ENCODE data around the gene ABO.
"Not testable (repeated sequence)": the region's sequence is repeated elsewhere in the genome, so short reads cannot be mapped to it uniquely, and the experiment has no call there.

The ABO gene

GRCh38 chr9:133262226-133262625 lies 12.8 kb downstream of the ABO start:
- DNase-seq (ENCODE audit: low spot score), result no peak

GRCh38 chr9:133261753-133262120 lies 13.3 kb downstream of the ABO start:
- no peak for DNase-seq (ENCODE audit: low spot score)

DNA sequence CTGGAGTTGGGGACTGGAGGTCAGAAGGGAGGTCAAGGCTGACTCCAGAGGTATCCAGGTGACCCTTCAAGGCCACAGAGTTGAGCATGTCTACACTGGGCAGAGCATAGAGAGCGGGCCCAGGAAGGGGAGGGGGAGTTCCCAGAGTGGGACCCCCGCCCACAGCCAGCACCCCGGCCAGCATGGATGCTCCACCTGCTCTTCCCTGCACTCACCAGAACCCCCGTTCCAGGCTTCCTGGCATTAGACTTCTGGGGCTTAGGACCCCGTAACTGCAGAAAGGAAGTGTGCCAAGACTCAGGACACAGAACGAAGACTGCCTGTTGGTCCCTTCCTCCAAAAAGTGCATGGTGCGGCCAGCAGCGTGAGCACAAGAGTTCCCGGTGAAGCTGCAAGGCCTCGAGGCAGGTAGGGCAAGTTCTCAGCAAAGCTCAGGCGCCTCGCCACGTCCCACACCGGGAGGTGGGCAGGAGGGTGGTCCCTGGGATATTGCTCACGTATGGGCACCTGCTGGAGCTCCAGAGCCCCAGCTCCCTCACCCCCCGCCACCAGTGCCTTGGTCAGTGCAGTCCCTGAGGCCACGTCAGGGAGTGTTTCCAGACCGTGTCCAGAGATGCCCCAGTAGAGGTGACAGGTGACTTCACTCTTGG lies 13.8 kb downstream of the ABO start:
- DNase-seq (ENCODE audit: low spot score), result no peak

- no peak for DNase-seq (ENCODE audit: low spot score)
Observed at GRCh38 chr9:133260334-133261102, 14.5 kb downstream of the ABO start.

DNA sequence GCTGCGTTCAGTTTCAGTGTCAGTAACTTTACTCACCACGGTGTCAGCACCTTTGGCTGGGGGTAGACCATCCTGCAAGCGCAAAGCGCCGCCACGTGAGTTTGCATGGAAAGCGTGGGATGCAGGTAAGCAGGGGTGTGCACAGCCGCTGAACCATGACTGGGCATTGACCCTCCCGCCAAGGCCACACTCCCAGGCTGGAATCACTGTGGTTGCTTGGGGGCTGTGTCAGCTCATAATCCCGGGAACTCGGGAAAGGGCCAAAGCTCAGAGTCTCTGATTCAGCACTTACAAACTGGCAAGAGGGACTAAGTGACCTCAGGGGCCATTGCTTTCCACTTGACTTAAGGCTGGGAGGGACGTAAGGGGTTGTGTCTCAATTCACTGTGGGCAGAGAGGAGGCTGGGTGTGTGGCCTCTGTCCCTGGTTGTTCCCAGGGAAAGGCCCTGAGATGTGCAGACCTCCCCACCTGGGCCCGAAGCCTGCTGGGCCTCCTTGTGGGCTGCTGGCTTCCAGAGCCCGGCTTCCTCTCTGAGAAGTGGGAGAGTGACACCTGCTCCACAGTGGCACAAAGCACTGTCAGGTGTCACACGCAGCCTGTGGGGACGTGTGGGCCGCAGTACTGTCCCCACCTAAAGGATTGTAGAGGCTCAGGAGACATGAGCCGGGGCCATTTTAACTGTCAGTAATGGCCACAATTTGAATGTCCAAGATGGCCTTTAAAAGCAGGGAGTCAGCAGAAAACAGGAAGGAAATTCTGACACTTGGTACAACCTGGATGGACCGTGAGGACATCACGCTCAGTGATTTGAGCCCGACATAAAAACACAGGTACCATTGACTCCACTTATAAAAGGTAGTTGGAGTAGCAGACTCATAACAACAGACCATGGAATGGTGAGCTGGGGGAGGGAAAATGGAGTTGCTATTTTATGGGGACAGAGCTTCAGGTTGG lies 16.7 kb downstream of the ABO start:
- no peak for DNase-seq (ENCODE audit: low spot score)

DNA sequence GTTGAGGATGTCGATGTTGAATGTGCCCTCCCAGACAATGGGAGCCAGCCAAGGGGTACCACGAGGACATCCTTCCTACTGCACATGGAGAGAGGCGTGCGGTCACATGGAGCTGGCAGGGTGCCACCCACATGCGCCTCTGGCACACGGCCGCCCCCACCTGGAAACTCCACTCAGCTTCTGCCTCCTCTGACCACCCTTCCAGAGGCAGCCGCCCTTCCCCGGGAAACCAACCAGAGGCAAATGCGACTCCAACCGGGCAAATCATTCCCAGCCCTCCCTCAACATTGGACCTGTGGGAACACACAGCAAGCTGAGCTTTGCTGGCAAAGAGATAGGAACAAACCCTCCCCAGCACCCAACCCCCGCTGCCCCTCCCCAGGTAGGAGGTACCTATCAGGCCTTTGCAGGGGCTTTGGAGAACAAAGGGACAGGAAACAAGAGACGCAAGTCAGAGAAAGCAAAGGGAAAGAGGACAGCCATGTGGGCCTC lies 17.5 kb downstream of the ABO start:
- DNase-seq (ENCODE audit: low spot score), result no peak

GRCh38 chr9:133256686-133257091 lies 18.3 kb downstream of the ABO start:
- DNase-seq (ENCODE audit: low spot score), result no peak

- DNase-seq (ENCODE audit: low spot score), result no peak
Observed at GRCh38 chr9:133256136-133256461, 18.9 kb downstream of the ABO start.

GRCh38 chr9:133255371-133256135 lies 19.4 kb downstream of the ABO start:
- DNase-seq (ENCODE audit: low spot score), result no peak

DNA sequence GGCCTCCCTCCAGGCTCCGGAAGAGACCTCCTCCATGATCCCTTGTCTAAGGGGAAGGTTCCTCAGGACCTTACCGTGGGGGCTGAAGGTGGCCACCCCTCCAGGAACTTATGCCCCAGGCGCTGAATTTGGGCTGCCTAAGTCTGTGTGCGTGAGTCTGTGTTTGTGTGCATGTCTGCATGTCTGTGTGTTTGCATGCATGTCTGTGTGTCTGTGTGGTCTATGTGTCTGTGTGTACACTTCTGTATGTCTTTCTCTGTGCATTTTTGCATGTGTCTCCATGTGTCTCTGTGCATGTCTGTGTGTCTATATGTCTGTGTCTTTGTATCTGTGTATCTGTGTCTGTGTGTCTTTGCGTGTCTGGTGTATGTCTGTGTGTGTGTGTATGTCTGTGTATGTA lies 20.5 kb downstream of the ABO start:
- no peak for DNase-seq (ENCODE audit: low spot score)

DNA sequence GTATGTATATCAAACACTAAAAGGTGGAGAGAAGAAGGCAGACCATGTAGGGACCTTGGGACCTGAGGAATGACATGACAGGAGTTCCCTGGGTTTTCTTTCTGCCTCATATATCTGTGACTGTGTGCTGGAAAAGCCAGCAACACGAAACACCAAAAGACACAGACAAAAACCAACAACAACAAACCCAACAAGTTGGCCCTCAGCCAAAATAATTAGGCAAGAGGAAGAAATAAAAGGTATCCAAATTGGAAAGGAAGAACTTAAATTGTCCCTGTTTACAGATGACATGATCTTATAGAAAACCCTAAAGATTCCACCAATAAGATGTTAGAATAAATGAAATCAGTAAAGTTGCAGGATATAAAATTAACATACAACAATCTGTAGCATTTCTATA lies 21.7 kb downstream of the ABO start:
- DNase-seq (ENCODE audit: low spot score), result no peak

GRCh38 chr9:133252301-133253020 lies 22.5 kb downstream of the ABO start:
- DNase-seq (ENCODE audit: low spot score), result no peak

DNA sequence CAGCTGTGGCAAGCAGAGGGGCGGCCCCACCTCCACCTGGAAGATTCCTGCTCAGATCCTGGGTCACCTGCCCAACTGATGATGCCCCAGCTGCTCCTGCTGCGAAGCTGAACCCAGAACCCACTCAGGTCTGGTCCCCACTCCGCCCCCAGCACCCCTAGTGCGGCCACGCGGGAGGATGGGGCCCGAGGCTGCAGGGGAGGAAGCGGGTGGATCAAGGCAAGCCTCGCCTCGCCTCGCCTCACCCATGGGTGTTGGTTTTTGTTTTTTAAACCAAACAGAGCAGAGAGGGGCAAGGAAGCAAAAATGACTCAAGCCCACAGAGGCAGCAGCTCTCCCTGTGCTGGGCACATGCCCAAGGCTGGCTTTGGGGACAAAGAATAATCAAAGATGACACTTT lies 23.2 kb downstream of the ABO start:
- DNase-seq (ENCODE audit: low spot score), result no peak

DNA sequence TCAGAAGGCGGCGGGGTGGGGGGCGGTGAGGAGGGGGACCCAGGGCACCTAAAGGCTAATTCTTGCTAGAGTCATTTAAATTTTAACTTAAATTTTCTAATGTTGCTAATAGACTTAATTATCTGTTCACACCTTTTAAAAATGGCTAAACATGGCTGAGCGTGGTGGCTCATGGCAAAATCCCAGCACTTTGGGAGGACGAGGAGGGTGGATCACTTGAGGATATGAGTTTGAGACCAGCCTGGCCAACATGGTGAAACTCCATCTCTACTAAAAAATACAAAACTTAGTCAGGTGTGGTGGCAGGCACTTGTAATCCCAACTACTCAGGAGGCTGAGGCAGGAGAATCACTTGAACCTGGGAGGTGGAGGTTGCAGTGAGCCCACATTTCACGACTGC lies 23.8 kb downstream of the ABO start:
- DNase-seq (ENCODE audit: low spot score), result not testable (repeated sequence)

GRCh38 chr9:133250741-133251170 lies 24.2 kb downstream of the ABO start:
- DNase-seq (ENCODE audit: low spot score), result no peak

- DNase-seq (ENCODE audit: low spot score), result no peak
Observed at GRCh38 chr9:133249337-133249736, 25.7 kb downstream of the ABO start.

DNA sequence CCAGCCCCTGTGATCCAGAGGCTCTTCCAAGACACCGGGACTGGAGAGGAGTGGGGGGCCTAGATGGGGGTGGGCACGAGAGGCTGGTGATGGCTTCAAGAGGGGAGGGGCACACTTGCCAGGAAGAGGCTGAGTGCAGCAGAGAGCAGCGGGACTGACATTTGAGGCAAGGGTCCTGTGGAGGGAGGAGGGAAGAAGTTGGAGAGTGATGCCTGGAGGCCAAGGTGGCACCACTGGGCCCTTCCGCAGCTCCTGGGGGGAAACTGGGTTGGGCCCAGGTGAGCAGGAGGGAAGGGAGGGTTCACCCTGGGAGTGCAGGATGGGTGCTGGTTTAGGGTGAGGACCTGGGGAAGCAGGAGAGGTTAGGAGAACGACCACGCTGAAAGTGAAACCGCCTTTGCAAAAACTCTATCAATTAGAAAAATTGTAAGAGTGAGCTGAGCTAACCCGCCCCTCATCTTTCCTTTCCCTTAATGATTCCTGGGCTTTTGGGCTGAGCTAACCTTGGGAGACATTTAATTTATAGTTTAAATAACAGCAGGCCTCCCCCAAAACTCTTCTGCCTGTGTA lies 26.2 kb downstream of the ABO start:
- DNase-seq (ENCODE audit: low spot score), result no peak

DNA sequence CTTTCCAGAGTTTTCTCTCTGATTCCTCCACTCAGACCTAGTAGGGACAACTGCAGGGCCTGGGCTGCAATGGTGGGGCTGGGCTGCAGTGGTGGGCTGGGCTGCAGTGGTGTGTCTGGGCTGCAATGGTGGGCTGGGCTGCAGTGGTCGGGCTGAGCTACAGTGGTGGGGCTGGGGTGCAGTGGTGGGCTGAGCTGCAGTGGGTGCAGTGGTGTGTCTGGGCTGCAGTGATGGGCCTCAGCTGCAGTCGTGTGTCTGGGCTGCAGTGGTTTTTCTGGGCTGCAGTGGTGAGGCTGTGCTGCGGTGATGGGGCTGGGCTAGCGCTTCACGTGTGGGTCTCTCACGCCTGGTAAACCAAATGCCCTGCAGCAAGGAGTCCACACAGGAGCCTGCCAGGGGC lies 27.4 kb downstream of the ABO start:
- DNase-seq (ENCODE audit: low spot score), result no peak

DNA sequence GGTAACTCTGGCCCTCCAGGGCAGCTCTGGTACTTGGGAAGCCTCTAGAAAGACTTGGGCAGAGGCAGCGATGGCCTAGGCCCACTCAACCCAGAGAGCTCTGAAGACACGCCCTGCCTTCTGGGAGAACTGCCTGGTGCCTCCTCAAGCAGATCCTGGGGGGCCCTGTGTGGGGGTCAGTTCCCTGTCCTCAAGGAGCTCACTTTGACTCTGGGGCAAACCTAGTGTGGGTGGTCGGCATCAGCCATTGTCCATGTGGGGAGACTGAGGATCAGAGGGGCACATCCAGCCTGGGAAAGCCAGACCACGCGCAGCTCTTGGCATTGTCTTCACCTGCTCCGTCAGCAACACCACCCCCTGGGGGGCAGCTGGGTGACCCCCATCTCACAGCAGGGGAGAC lies 28.0 kb downstream of the ABO start:
- DNase-seq (ENCODE audit: low spot score), result no peak

DNA sequence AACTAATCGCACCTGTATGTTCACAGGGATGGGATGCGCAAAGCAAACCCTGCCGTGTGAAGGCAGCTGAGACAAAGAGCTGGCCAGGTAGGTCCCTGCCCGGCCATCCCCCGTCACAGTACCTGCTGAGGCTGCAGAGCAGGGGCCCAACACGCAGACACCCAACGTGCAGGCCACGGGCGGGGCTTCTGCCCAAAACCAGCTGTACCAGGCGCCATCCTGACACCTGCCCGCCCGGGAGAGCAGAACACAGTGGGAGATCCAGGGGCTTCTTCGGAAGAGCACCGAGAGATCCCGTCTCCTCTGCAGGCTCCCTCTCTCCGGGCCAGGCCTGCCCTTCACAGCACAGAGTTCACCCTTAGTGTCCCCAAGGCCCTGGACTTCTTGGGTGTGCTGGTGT lies 28.4 kb downstream of the ABO start:
- DNase-seq (ENCODE audit: low spot score), result no peak

DNA sequence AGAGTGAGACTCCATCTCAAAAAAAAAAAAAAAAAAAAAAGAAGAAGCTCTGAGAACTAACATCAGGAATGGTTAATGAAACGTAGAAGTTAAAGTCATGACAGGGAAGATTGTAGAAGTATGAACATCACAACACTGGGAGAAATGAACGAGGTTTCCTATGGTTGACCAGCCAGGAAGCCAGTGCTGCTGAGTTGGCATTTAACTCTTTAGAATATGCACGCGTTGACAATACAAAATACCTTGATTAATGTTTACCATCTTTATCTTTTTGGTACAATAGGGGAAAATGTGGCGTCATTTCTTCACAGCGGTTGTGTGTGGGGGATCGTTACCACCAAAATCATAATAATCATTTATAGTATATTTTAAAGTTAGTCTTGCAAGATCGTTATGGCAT lies 32.0 kb downstream of the ABO start:
- no peak for DNase-seq (ENCODE audit: low spot score)

All from ecto neural progenitor cell (in vitro differentiated cells).